ENCODE measurements around the gene CACNA1G. TPM values are rescaled to one million over a fixed set of nuclear protein-coding genes. Genes with fewer than 3 reads are reported as not detected.

Gene CACNA1G
- total RNA-seq, 1 donor from 2014 or later: 0.11 TPM

GRCh38 chr17:50675190-50675589, 114.7 kb downstream of the CACNA1G start:
- no peak overlapping the region for H3K27ac Mint-ChIP-seq (ENCODE audit: unreplicated experiment)
- peaks cover 4% of the 10 kb centered on the region for H3K4me1 Mint-ChIP-seq (ENCODE audit: unreplicated experiment)
- no peaks in the 10 kb centered on the region for H3K36me3 Mint-ChIP-seq (ENCODE audit: unreplicated experiment)
- H3K4me3 Mint-ChIP-seq (ENCODE audit: unreplicated experiment): no peak overlapping the region
- TF ChIP-seq, protein P1, sequence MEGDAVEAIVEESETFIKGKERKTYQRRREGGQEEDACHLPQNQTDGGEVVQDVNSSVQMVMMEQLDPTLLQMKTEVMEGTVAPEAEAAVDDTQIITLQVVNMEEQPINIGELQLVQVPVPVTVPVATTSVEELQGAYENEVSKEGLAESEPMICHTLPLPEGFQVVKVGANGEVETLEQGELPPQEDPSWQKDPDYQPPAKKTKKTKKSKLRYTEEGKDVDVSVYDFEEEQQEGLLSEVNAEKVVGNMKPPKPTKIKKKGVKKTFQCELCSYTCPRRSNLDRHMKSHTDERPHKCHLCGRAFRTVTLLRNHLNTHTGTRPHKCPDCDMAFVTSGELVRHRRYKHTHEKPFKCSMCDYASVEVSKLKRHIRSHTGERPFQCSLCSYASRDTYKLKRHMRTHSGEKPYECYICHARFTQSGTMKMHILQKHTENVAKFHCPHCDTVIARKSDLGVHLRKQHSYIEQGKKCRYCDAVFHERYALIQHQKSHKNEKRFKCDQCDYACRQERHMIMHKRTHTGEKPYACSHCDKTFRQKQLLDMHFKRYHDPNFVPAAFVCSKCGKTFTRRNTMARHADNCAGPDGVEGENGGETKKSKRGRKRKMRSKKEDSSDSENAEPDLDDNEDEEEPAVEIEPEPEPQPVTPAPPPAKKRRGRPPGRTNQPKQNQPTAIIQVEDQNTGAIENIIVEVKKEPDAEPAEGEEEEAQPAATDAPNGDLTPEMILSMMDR (IDR thresholded peaks at IDR 0.05): no peak
- no peaks in the 10 kb centered on the region for H3K9me3 Mint-ChIP-seq (ENCODE audit: unreplicated experiment)
- no peak for DNase-seq (ENCODE audit: extremely low spot score, unreplicated experiment)
- no peaks in the 10 kb centered on the region for H3K27me3 Mint-ChIP-seq (ENCODE audit: unreplicated experiment)

DNA sequence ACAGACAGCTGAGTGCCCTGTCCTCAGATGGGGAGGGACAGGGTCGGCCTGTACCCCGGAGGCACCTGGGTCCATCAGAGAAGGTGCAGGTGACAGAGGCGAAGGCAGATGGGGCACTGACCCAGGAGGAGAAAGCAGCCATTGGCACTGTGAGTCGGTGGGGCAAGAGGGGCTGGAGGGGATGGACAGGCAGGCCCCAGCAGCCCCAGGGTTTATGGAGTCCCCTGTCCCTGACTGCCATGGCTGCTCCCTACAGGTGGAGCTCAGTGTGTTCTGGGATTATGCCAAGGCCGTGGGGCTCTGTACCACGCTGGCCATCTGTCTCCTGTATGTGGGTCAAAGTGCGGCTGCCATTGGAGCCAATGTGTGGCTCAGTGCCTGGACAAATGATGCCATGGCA, 115.1 kb downstream of the CACNA1G start:
- TF ChIP-seq, protein P1 (IDR thresholded peaks at IDR 0.05): no peak
- H3K4me3 Mint-ChIP-seq (ENCODE audit: unreplicated experiment): no peak overlapping the region
- H3K9me3 Mint-ChIP-seq (ENCODE audit: unreplicated experiment): no peaks in the 10 kb centered on the region
- H3K4me1 Mint-ChIP-seq (ENCODE audit: unreplicated experiment): peaks cover 4% of the 10 kb centered on the region
- no peak overlapping the region for H3K27ac Mint-ChIP-seq (ENCODE audit: unreplicated experiment)
- no peaks in the 10 kb centered on the region for H3K36me3 Mint-ChIP-seq (ENCODE audit: unreplicated experiment)
- no peaks in the 10 kb centered on the region for H3K27me3 Mint-ChIP-seq (ENCODE audit: unreplicated experiment)
- no peak for DNase-seq (ENCODE audit: extremely low spot score, unreplicated experiment)

GRCh38 chr17:50676065-50676975, 115.8 kb downstream of the CACNA1G start:
- Mint-ChIP-seq H3K27ac (ENCODE audit: unreplicated experiment) (no peak overlapping the region), H3K4me1 (ENCODE audit: unreplicated experiment) (peaks cover 7% of the 10 kb centered on the region), H3K9me3 (ENCODE audit: unreplicated experiment) (no peaks in the 10 kb centered on the region), H3K27me3 (ENCODE audit: unreplicated experiment) (no peaks in the 10 kb centered on the region), H3K4me3 (ENCODE audit: unreplicated experiment) (no peak overlapping the region), H3K36me3 (ENCODE audit: unreplicated experiment) (no peaks in the 10 kb centered on the region)
- no peak for DNase-seq (ENCODE audit: extremely low spot score, unreplicated experiment)
- TF ChIP-seq, protein P1 (IDR thresholded peaks at IDR 0.05): no peak

Other genes starting within 250 kb of the CACNA1G start
- 31.6 and 32.0 TPM in 2 replicates for gene XYLT2, start 214.6 kb upstream of the CACNA1G start, total RNA-seq
- 54.5 and 59.0 TPM in 2 replicates for gene MRPL27, start 187.5 kb upstream of the CACNA1G start, total RNA-seq
- gene EME1, start 187.5 kb upstream of the CACNA1G start, total RNA-seq: 2.8 and 3.6 TPM in 2 replicates
- gene LRRC59, start 163.2 kb upstream of the CACNA1G start, total RNA-seq: 87.0 and 87.2 TPM in 2 replicates
- 25.4 and 28.1 TPM in 2 replicates for gene ACSF2, start 134.5 kb upstream of the CACNA1G start, total RNA-seq
- not detected in 2 replicates for gene CHAD, start 91.8 kb upstream of the CACNA1G start, total RNA-seq
- 36.7 and 37.5 TPM in 2 replicates for gene RSAD1, start 81.9 kb upstream of the CACNA1G start, total RNA-seq
- 0.46 and 0.81 TPM in 2 replicates for gene MYCBPAP, start 52.3 kb upstream of the CACNA1G start, total RNA-seq
- not detected in 2 replicates for gene EPN3, start 28.0 kb upstream of the CACNA1G start, total RNA-seq
- gene SPATA20, start 13.5 kb upstream of the CACNA1G start, total RNA-seq: 55.0 and 58.1 TPM in 2 replicates
- gene ABCC3, start 74.2 kb downstream of the CACNA1G start, total RNA-seq: 0.37 and 0.73 TPM in 2 replicates
- 38.4 and 41.1 TPM in 2 replicates for gene ANKRD40, start 147.2 kb downstream of the CACNA1G start, total RNA-seq
- gene LUC7L3, start 158.9 kb downstream of the CACNA1G start, total RNA-seq: 86.1 and 105 TPM in 2 replicates
- gene ANKRD40CL, start 206.8 kb downstream of the CACNA1G start, total RNA-seq: not detected in 2 replicates

Data from osteocyte (in vitro differentiated cells).